HEK293T (cell line): ENCODE results near the gene INPP5A.

ENCODE experiments used
- CTCF ChIA-PET: fragments of 350-600 bp; formaldehyde crosslinking; extraction: SDS; loops from one replicate; lab custom pipeline; 2021; ENCODE audit warnings: antibody characterized with exemption, inconsistent platforms; lab: Yijun Ruan, JAX
- POLR2A ChIA-PET: fragments of 350-600 bp; formaldehyde crosslinking; extraction: SDS; loops from one replicate; lab custom pipeline; 2020; ENCODE audit warnings: antibody characterized with exemption, inconsistent platforms; lab: Yijun Ruan, JAX
- DNase-seq: peaks from one replicate; pipeline ENCODE4 v3.0.0; 2012; ENCODE audit warnings: mixed read lengths; ENCODE audit errors: extremely low spot score
- ARNT ChIP-seq: fragments of 450-650 bp; IDR thresholded peaks from 2 replicates; pipeline ENCODE4 v1.6.1; 2017; ENCODE audit warnings: mild to moderate bottlenecking
- BHLHE40 ChIP-seq: fragments of 450-650 bp; IDR thresholded peaks from 2 replicates; pipeline ENCODE4 v1.6.1; 2016; ENCODE audit warnings: mild to moderate bottlenecking, moderate library complexity, borderline replicate concordance
- CTBP1 ChIP-seq: fragments of 450-650 bp; IDR thresholded peaks from 2 replicates; pipeline ENCODE4 v1.6.1; 2016; ENCODE audit warnings: borderline replicate concordance
- ELF4 ChIP-seq: fragments of 450-650 bp; IDR thresholded peaks from 2 replicates; pipeline ENCODE4 v1.6.1; 2017; ENCODE audit warnings: antibody characterized with exemption
- FOXA1 ChIP-seq: fragments of 450-650 bp; IDR thresholded peaks from 2 replicates; pipeline ENCODE4 v1.6.1; 2016; ENCODE audit warnings: mild to moderate bottlenecking
- FOXK2 ChIP-seq: fragments of 450-650 bp; IDR thresholded peaks from 2 replicates; pipeline ENCODE4 v1.6.1; 2016; ENCODE audit warnings: mild to moderate bottlenecking
- FOXM1 ChIP-seq: fragments of 450-650 bp; IDR thresholded peaks from 2 replicates; pipeline ENCODE4 v1.6.1; 2017; ENCODE audit warnings: mild to moderate bottlenecking, borderline replicate concordance
- HDGF ChIP-seq: fragments of 450-650 bp; IDR thresholded peaks from 2 replicates; pipeline ENCODE4 v1.6.1; 2017; ENCODE audit warnings: antibody characterized with exemption, borderline replicate concordance
- L3MBTL2 ChIP-seq: fragments of 450-650 bp; conservative IDR thresholded peaks from 2 replicates; pipeline ENCODE4 v1.6.1; 2016; ENCODE audit warnings: mild to moderate bottlenecking
- LEF1 ChIP-seq: fragments of 450-650 bp; IDR thresholded peaks from 2 replicates; pipeline ENCODE4 v1.6.1; 2017; ENCODE audit warnings: mild to moderate bottlenecking, borderline replicate concordance
- NFRKB ChIP-seq: fragments of 450-650 bp; IDR thresholded peaks from 2 replicates; pipeline ENCODE4 v1.6.1; 2016; ENCODE audit warnings: mild to moderate bottlenecking, moderate library complexity
- PKNOX1 ChIP-seq: fragments of 450-650 bp; IDR thresholded peaks from 2 replicates; pipeline ENCODE4 v1.6.1; 2016
- SP1 ChIP-seq: fragments of 450-650 bp; IDR thresholded peaks from 2 replicates; pipeline ENCODE4 v1.6.1; 2017
- SUZ12 ChIP-seq: fragments of 450-650 bp; IDR thresholded peaks from 2 replicates; pipeline ENCODE4 v1.6.1; 2016; ENCODE audit warnings: mild to moderate bottlenecking
- TARDBP ChIP-seq: fragments of 450-650 bp; IDR thresholded peaks from 2 replicates; pipeline ENCODE4 v1.6.1; 2016
- ZNF384 ChIP-seq: fragments of 450-650 bp; IDR thresholded peaks from 2 replicates; pipeline ENCODE4 v1.6.1; 2016

Gene INPP5A

GRCh38 chr10:132710036-132710686 is 172.6 kb downstream of the INPP5A start:
- ChIA-PET CTCF (no interaction called here), POLR2A (no interaction called here)
- TF ChIP-seq SP1 (no peak), ARNT (no peak), FOXM1 (no peak), HDGF (no peak), BHLHE40 (no peak), L3MBTL2 (no peak), TARDBP (no peak), LEF1 (no peak), CTBP1 (no peak), SUZ12 (no peak), ELF4 (no peak), FOXK2 (no peak), NFRKB (no peak), PKNOX1 (no peak), ZNF384 (no peak), FOXA1 (no peak)
- DNase-seq: no peak

GRCh38 chr10:132710746-132711612 is 173.4 kb downstream of the INPP5A start:
- POLR2A ChIA-PET: no interaction called here

GRCh38 chr10:132711613-132712121 is 174.1 kb downstream of the INPP5A start:
- no peak for DNase-seq
- CTCF ChIA-PET: no interaction called here
- TF ChIP-seq ARNT (no peak), TARDBP (no peak), NFRKB (no peak), FOXK2 (no peak), LEF1 (no peak), SP1 (no peak), PKNOX1 (no peak), CTBP1 (no peak), SUZ12 (no peak), FOXA1 (no peak), ZNF384 (no peak), ELF4 (no peak), L3MBTL2 (no peak)
- POLR2A ChIA-PET: no interaction called here

More at GRCh38 chr10:132710746-132711612, 173.4 kb downstream of the INPP5A start:
- DNase-seq: no peak
- CTCF ChIA-PET: no interaction called here
- TF ChIP-seq ZNF384: no peak
- no peak for TF ChIP-seq FOXM1
- no peak for TF ChIP-seq L3MBTL2
- TF ChIP-seq TARDBP: no peak
- no peak for TF ChIP-seq ELF4

- CTCF ChIA-PET: no interaction called here
- no peak for TF ChIP-seq L3MBTL2
- no peak for TF ChIP-seq FOXK2
- TF ChIP-seq SUZ12: no peak
- no peak for TF ChIP-seq FOXA1
- TF ChIP-seq BHLHE40: no peak
- TF ChIP-seq NFRKB: no peak
- no peak for TF ChIP-seq LEF1
Observed at GRCh38 chr10:132712291-132712690, 174.7 kb downstream of the INPP5A start.

GRCh38 chr10:132712743-132713142 is 175.2 kb downstream of the INPP5A start:
- CTCF ChIA-PET: no interaction called here
- TF ChIP-seq FOXK2: no peak
- 0 out of 2 replicates have a peak, but pooled peaks have one; percentile 9 for TF ChIP-seq TARDBP
- TF ChIP-seq SUZ12: no peak
- POLR2A ChIA-PET: no interaction called here
- no peak for DNase-seq

More at GRCh38 chr10:132712291-132712690, 174.7 kb downstream of the INPP5A start:
- POLR2A ChIA-PET: no interaction called here
- DNase-seq: no peak

- POLR2A ChIA-PET: no interaction called here
- CTCF ChIA-PET: no interaction called here
- DNase-seq: no peak
Observed at GRCh38 chr10:132713421-132714095, 176.0 kb downstream of the INPP5A start.

More at GRCh38 chr10:132713421-132714095, 176.0 kb downstream of the INPP5A start:
- TF ChIP-seq SP1 (no peak), FOXM1 (no peak), ELF4 (no peak), ZNF384 (no peak), NFRKB (no peak), LEF1 (no peak), BHLHE40 (no peak), SUZ12 (no peak), PKNOX1 (no peak), HDGF (no peak), ARNT (no peak)
